Activated CD4-positive, alpha-beta T cell treated with anti-CD3 and anti-CD28 coated beads for 4 hours (primary cell): Measurements from ENCODE around the gene NDUFV2.
"Not testable (repeated sequence)": the region's sequence is repeated elsewhere in the genome, so short reads cannot be mapped to it uniquely, and the experiment has no call there.

ENCODE experiments used
- DNase-seq, 2 donors: peaks; one replicate each; pipeline ENCODE4 v3.0.0-alpha.2; 2020

NDUFV2 gene

GRCh38 chr18:9157806-9158205, 55.3 kb downstream of the NDUFV2 start:
- DNase-seq, result no peak

GRCh38 chr18:9160014-9160413, 57.5 kb downstream of the NDUFV2 start:
- no peak for DNase-seq

- not testable (repeated sequence) for DNase-seq
Measured at GRCh38 chr18:9162663-9163062, 60.2 kb downstream of the NDUFV2 start.

GRCh38 chr18:9164149-9164548, 61.6 kb downstream of the NDUFV2 start:
- DNase-seq, result not testable (repeated sequence)

GRCh38 chr18:9165883-9166282, 63.4 kb downstream of the NDUFV2 start:
- not testable (repeated sequence) for DNase-seq

- not testable (repeated sequence) for DNase-seq
Measured at GRCh38 chr18:9169515-9169914, 67.0 kb downstream of the NDUFV2 start.

GRCh38 chr18:9171919-9172318, 69.4 kb downstream of the NDUFV2 start:
- not testable (repeated sequence) for DNase-seq

GRCh38 chr18:9172506-9173127, 70.1 kb downstream of the NDUFV2 start:
- no peak for DNase-seq

- no peak for DNase-seq
Measured at GRCh38 chr18:9173770-9174233, 71.3 kb downstream of the NDUFV2 start.

GRCh38 chr18:9174302-9174701, 71.8 kb downstream of the NDUFV2 start:
- no peak for DNase-seq

GRCh38 chr18:9175115-9175514, 72.6 kb downstream of the NDUFV2 start:
- DNase-seq, result no peak

GRCh38 chr18:9177031-9177430, 74.5 kb downstream of the NDUFV2 start:
- DNase-seq, result no peak

GRCh38 chr18:9177466-9177865, 75.0 kb downstream of the NDUFV2 start:
- no peak for DNase-seq

GRCh38 chr18:9178557-9178956, 76.1 kb downstream of the NDUFV2 start:
- no peak for DNase-seq

- DNase-seq, result no peak
Measured at GRCh38 chr18:9181275-9181674, 78.8 kb downstream of the NDUFV2 start.

- DNase-seq, result no peak
Measured at GRCh38 chr18:9182852-9183399, 80.4 kb downstream of the NDUFV2 start.
